C4-2B (cell line): ENCODE results near the gene FURIN.

Experiments used
- H3K27ac ChIP-seq: fragments of 450-650 bp; 2 replicates; pipeline ENCODE4 v1.5.1; 2017
- ZFX ChIP-seq: fragments of 450-650 bp; IDR thresholded peaks from 2 replicates; pipeline ENCODE4 v1.6.1; 2017
- TF ChIP-seq, protein P1 (sequence below): fragments of 450-650 bp; conservative IDR thresholded peaks from 2 replicates; pipeline ENCODE4 v1.5.1; 2017; ENCODE audit warnings: mild to moderate bottlenecking

FURIN gene

GRCh38 chr15:90866800-90867199, 1.6 kb upstream of the FURIN start:
- TF ChIP-seq ZFX = no peak
- TF ChIP-seq, protein P1, sequence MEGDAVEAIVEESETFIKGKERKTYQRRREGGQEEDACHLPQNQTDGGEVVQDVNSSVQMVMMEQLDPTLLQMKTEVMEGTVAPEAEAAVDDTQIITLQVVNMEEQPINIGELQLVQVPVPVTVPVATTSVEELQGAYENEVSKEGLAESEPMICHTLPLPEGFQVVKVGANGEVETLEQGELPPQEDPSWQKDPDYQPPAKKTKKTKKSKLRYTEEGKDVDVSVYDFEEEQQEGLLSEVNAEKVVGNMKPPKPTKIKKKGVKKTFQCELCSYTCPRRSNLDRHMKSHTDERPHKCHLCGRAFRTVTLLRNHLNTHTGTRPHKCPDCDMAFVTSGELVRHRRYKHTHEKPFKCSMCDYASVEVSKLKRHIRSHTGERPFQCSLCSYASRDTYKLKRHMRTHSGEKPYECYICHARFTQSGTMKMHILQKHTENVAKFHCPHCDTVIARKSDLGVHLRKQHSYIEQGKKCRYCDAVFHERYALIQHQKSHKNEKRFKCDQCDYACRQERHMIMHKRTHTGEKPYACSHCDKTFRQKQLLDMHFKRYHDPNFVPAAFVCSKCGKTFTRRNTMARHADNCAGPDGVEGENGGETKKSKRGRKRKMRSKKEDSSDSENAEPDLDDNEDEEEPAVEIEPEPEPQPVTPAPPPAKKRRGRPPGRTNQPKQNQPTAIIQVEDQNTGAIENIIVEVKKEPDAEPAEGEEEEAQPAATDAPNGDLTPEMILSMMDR = no peak
- H3K27ac ChIP-seq = peak overlapping the region; percentile 25; the same call in 1 of the 2 replicates

DNA sequence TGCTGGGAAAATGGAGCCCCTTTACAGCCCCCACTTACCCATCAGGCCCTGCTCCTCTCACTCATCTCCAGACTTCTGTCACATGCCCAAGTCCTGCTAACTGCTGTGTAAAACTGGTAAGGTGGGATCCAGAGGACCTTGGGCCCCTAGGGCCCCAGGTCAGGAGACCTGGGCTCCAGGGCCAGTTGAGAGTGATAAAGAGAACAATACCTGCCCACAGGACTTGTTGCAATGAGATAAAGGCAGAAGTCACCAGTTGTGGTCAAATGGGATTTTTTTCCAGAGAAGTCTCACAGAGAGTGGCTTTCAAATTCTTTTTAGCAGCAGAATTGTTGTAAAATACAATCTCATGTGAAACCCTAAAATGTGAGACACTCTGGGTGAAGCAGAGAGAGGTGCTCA, 753 bp downstream of the FURIN start:
- H3K27ac ChIP-seq = no peak overlapping the region
- no peak for TF ChIP-seq ZFX
- TF ChIP-seq, protein P1 = no peak

DNA sequence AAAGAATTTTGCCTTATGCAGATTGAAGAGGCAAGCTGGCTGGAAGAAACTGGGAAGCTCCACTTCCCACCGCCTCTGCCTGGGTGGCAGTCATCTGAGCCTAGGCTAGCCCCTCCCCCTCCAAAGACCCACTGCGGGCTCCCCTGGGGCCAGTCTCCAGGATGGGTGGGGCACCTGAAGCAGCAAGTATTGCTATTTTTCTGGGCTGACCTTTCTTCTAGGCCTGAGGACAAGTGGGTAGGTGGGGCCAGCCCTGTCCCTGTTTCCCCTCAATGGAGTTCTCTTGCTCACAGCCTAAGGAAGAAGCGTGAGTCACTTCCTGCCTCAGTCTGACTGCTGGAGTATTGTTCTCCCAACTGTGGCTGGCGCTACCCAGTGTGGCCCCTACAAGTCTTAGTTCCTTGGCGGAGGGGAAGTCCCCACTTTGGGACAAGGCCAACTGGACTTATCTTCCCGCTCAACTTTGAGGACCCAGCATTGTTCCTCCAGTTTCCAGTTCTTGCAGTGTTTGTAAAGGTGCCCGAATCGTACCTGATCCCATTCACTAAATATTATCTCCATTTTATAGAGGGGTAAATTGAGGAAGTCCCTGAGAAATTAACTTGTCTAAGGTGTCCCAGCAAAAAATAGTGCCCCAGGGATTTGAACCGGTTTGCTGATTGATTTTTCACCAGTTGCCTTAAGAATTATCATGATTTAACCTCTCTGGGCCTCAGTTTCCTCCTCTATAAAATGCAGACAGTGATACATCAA, 1.4 kb downstream of the FURIN start:
- TF ChIP-seq, protein P1 = no peak
- TF ChIP-seq ZFX = no peak
- H3K27ac ChIP-seq = no peak overlapping the region

- no peak for TF ChIP-seq ZFX
- TF ChIP-seq, protein P1 = no peak
- no peak overlapping the region; the same call in 1 of the 2 replicates for H3K27ac ChIP-seq
Measured at GRCh38 chr15:90870354-90871138, 2.2 kb downstream of the FURIN start.

GRCh38 chr15:90871139-90871715, 2.8 kb downstream of the FURIN start:
- no peak for TF ChIP-seq ZFX
- TF ChIP-seq, protein P1 = no peak
- H3K27ac ChIP-seq = peak overlapping the region; percentile 28; the same call in 1 of the 2 replicates

DNA sequence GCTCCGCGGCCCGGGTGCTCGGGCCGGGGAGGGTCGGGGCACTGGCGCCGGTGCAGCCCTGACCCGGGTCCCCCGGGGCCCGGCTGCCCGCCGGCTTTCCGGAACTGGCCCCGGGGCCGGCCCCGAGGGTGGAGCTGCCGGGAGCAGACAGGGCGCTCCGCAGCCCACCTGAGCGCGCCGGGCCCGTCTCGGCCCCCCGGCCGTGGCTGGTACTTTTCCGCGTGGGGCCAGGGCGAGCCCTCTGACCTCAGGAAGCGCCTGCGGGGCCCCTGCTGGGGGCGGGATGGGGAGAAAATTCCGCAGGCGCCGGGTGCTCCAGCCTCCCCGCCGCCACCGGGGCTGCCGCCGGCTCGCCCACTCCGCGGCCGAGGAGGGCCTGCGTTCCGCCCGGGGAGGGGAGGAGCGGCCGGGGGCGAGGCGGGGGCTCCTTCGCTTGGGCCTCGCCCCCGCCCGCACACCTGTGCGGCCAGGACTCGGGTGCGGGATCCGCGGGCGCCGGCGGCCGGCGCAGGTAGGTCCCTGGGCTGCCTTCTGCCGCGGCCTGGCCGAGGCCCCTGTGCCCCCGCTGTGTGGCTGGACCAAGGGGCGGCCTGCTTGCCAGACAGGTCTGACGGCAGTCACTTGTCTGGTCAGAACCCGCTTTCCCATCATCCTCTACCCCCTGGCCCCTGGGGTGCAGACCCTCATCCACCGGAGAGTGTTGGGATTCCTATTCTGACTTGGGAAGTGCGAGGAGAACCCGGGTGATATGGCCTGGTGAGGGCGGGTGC, 3.5 kb downstream of the FURIN start:
- H3K27ac ChIP-seq = peak overlapping the region; percentile 28; the same call in 1 of the 2 replicates

More for the DNA sequence above, 3.5 kb downstream of the FURIN start:
- TF ChIP-seq ZFX = peak; percentile 56; the same call in 1 of the 2 replicates
- TF ChIP-seq, protein P1 = no peak
